ENCODE measurements around the gene RAPGEF1.

GRCh38 chr9:131667576-131667975 is 72.3 kb downstream of the RAPGEF1 start:
- TF ChIP-seq CTCF (IDR thresholded peaks at IDR 0.05): no peak
- TF ChIP-seq POLR2A (IDR thresholded peaks at IDR 0.05): no peak

Measured in uterus (tissue), 2 donors.